Upper lobe of left lung (tissue), 4 donors: ENCODE data around the gene UBXN2A.

Source experiments
- CTCF ChIP-seq, 6 experiments: fragments of 450-650 bp in 4 of 6; fragments of 200-600 bp in 2 of 6; sonication (generic) in 2 of 6; IDR thresholded peaks; one replicate each; pipeline ENCODE4 v1.5.1; 2016 to 2019; ENCODE audit warnings: antibody characterized with exemption in 6 of 6
- EP300 ChIP-seq, 4 donors: sonication (generic); formaldehyde crosslinking; IDR thresholded peaks; one replicate each; pipeline ENCODE4 v1.5.1; 2017; ENCODE audit warnings: antibody characterized with exemption in 4 of 4, control low read depth in 2 of 4
- POLR2A ChIP-seq, 4 donors: fragments of 450-650 bp; IDR thresholded peaks; one replicate each; pipeline ENCODE4 v1.5.1; 2016 to 2017; ENCODE audit warnings: antibody characterized with exemption in 4 of 4, mild to moderate bottlenecking in 2 of 4
- POLR2AphosphoS5 ChIP-seq, 2 donors: sonication (generic); formaldehyde crosslinking; IDR thresholded peaks; one replicate each; pipeline ENCODE4 v1.5.1; 2017; ENCODE audit warnings: antibody characterized with exemption in 2 of 2

DNA sequence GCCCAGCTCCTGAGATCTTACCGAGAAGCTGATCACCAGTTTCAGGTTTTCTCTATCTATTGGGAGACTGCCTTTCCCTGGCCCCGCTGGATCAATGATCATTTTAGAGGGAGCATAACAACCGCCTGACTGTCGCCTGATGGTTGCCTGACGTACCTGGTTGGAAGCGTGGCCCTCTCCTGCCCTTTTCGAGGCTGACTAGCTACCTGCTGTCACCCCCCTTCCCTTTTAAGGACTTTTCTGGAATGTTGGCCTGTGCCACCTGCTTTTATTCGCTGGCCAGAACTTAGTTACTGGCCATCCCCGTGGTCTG, 69.1 kb downstream of the UBXN2A start:
- TF ChIP-seq CTCF (IDR thresholded peaks at IDR 0.05) (no peak), POLR2AphosphoS5 (IDR thresholded peaks at IDR 0.05) (no peak), EP300 (IDR thresholded peaks at IDR 0.05) (no peak), POLR2A (IDR thresholded peaks at IDR 0.05) (no peak)
